HEK293T (cell line): ENCODE data around the gene SPATA6L.
"Not testable (repeated sequence)": the region's sequence is repeated elsewhere in the genome, so short reads cannot be mapped to it uniquely, and the experiment has no call there.

Experiments
- CTCF ChIA-PET: fragments of 350-600 bp; formaldehyde crosslinking; extraction: SDS; loops from one replicate; lab custom pipeline; 2021; ENCODE audit warnings: antibody characterized with exemption, inconsistent platforms; lab: Yijun Ruan, JAX
- POLR2A ChIA-PET: fragments of 350-600 bp; formaldehyde crosslinking; extraction: SDS; loops from one replicate; lab custom pipeline; 2020; ENCODE audit warnings: antibody characterized with exemption, inconsistent platforms; lab: Yijun Ruan, JAX
- DNase-seq: peaks from one replicate; pipeline ENCODE4 v3.0.0; 2012; ENCODE audit warnings: mixed read lengths; ENCODE audit errors: extremely low spot score
- ARNT ChIP-seq: fragments of 450-650 bp; IDR thresholded peaks from 2 replicates; pipeline ENCODE4 v1.6.1; 2017; ENCODE audit warnings: mild to moderate bottlenecking
- BHLHE40 ChIP-seq: fragments of 450-650 bp; IDR thresholded peaks from 2 replicates; pipeline ENCODE4 v1.6.1; 2016; ENCODE audit warnings: mild to moderate bottlenecking, moderate library complexity, borderline replicate concordance
- CTBP1 ChIP-seq: fragments of 450-650 bp; IDR thresholded peaks from 2 replicates; pipeline ENCODE4 v1.6.1; 2016; ENCODE audit warnings: borderline replicate concordance
- ELF4 ChIP-seq: fragments of 450-650 bp; IDR thresholded peaks from 2 replicates; pipeline ENCODE4 v1.6.1; 2017; ENCODE audit warnings: antibody characterized with exemption
- FOXA1 ChIP-seq: fragments of 450-650 bp; IDR thresholded peaks from 2 replicates; pipeline ENCODE4 v1.6.1; 2016; ENCODE audit warnings: mild to moderate bottlenecking
- FOXK2 ChIP-seq: fragments of 450-650 bp; IDR thresholded peaks from 2 replicates; pipeline ENCODE4 v1.6.1; 2016; ENCODE audit warnings: mild to moderate bottlenecking
- FOXM1 ChIP-seq: fragments of 450-650 bp; IDR thresholded peaks from 2 replicates; pipeline ENCODE4 v1.6.1; 2017; ENCODE audit warnings: mild to moderate bottlenecking, borderline replicate concordance
- HDGF ChIP-seq: fragments of 450-650 bp; IDR thresholded peaks from 2 replicates; pipeline ENCODE4 v1.6.1; 2017; ENCODE audit warnings: antibody characterized with exemption, borderline replicate concordance
- L3MBTL2 ChIP-seq: fragments of 450-650 bp; conservative IDR thresholded peaks from 2 replicates; pipeline ENCODE4 v1.6.1; 2016; ENCODE audit warnings: mild to moderate bottlenecking
- LEF1 ChIP-seq: fragments of 450-650 bp; IDR thresholded peaks from 2 replicates; pipeline ENCODE4 v1.6.1; 2017; ENCODE audit warnings: mild to moderate bottlenecking, borderline replicate concordance
- NFRKB ChIP-seq: fragments of 450-650 bp; IDR thresholded peaks from 2 replicates; pipeline ENCODE4 v1.6.1; 2016; ENCODE audit warnings: mild to moderate bottlenecking, moderate library complexity
- SP1 ChIP-seq: fragments of 450-650 bp; IDR thresholded peaks from 2 replicates; pipeline ENCODE4 v1.6.1; 2017
- SUZ12 ChIP-seq: fragments of 450-650 bp; IDR thresholded peaks from 2 replicates; pipeline ENCODE4 v1.6.1; 2016; ENCODE audit warnings: mild to moderate bottlenecking
- TARDBP ChIP-seq: fragments of 450-650 bp; IDR thresholded peaks from 2 replicates; pipeline ENCODE4 v1.6.1; 2016
- ZNF384 ChIP-seq: fragments of 450-650 bp; IDR thresholded peaks from 2 replicates; pipeline ENCODE4 v1.6.1; 2016
- TF ChIP-seq, protein P1 (sequence below): fragments of 450-650 bp; IDR thresholded peaks from 2 replicates; pipeline ENCODE4 v1.6.1; 2016

SPATA6L gene

DNA sequence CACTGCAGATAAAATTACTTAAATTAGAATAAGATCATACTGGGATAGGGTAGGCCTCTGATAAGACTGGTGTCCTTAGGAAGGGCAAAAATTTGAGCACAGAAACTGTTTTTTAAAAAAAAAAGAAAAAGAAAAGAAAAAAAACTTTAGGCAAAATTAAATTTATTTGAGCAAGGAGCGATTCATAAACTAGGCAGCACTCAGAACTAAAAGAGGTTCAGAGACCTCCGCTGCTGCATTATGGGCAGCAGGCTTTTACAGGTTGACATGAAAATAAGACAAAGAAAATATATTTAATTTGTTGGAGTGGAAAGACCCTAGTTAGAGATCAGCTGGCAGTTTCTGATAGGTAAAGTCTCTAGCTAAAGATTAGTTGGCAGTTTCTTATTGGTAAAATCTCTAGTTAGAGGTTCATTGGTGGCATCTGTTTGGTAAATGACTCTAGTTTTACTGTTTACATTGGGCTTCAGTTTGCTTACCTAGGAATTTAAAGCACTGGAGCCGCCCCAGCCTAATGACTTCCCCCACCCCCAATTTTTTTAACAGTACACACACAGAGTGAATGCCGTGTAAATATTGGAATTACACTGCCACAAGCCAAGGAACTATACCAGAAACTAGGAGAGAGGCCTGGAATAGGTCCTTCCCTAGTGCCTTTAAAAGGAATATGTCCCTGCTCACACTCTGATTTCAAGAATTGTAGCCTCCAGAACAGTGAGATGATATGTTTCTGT, 8.7 kb downstream of the SPATA6L start:
- TF ChIP-seq, protein P1, sequence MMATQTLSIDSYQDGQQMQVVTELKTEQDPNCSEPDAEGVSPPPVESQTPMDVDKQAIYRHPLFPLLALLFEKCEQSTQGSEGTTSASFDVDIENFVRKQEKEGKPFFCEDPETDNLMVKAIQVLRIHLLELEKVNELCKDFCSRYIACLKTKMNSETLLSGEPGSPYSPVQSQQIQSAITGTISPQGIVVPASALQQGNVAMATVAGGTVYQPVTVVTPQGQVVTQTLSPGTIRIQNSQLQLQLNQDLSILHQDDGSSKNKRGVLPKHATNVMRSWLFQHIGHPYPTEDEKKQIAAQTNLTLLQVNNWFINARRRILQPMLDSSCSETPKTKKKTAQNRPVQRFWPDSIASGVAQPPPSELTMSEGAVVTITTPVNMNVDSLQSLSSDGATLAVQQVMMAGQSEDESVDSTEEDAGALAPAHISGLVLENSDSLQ = no peak
- TF ChIP-seq SP1 = no peak
- no peak for TF ChIP-seq ZNF384
- TF ChIP-seq HDGF = no peak
- no peak for TF ChIP-seq SUZ12
- no peak for TF ChIP-seq ELF4
- TF ChIP-seq L3MBTL2 = no peak
- no peak for TF ChIP-seq LEF1
- CTCF ChIA-PET = no interaction called here
- DNase-seq = no peak
- POLR2A ChIA-PET = no interaction called here

DNA sequence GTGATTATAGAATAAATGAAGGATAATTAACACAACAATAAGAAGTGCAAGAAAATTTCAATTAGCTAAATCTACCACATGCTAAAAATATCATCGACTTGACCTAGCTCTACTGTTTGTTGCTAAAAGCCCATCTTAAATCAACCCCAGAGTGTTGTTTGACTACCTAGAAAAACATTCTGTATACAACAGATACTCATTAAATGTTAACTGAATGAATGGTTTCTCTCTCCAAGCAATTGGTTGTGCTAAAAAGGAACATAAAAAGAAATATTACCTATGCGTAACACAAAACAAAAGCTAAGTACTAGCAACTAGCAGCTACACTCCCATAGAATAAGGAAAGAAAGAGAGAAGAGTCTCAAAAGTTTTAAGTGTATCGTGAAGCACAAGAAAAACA, 9.7 kb downstream of the SPATA6L start:
- POLR2A ChIA-PET = no interaction called here
- no peak for DNase-seq
- TF ChIP-seq ZNF384 (no peak), CTBP1 (no peak), SP1 (no peak), NFRKB (no peak), FOXA1 (no peak), ELF4 (no peak), TARDBP (no peak), FOXK2 (no peak), L3MBTL2 (no peak), FOXM1 (no peak), BHLHE40 (no peak), LEF1 (no peak), ARNT (no peak), SUZ12 (no peak), HDGF (no peak)
- TF ChIP-seq, protein P1 = no peak
- CTCF ChIA-PET = no interaction called here

DNA sequence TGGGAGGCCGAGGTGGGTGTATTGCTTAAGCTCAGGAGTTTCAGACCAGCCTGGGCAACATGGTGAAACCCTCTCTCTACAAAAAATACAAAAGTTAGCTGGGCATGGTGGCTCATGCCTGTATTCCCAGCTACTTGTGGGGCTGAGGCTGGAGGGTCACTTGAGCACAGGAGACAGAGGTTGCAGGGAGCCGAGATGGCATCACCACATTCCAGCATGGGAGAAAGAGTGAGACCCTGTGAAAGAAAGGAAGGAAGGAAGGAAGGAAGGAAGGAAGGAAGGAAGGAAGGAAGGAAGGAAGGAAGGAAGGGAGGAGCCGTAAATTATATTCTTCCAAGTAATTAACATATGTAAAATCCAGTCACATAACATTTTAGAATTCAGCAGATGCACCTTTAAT, 10.1 kb downstream of the SPATA6L start:
- POLR2A ChIA-PET, CTCF ChIA-PET, DNase-seq: not testable (repeated sequence)

- ChIA-PET POLR2A (no interaction called here), CTCF (no interaction called here)
- TF ChIP-seq FOXM1 (no peak), LEF1 (no peak)
- DNase-seq = no peak
Measured at GRCh38 chr9:4654538-4654937, 11.7 kb downstream of the SPATA6L start.

DNA sequence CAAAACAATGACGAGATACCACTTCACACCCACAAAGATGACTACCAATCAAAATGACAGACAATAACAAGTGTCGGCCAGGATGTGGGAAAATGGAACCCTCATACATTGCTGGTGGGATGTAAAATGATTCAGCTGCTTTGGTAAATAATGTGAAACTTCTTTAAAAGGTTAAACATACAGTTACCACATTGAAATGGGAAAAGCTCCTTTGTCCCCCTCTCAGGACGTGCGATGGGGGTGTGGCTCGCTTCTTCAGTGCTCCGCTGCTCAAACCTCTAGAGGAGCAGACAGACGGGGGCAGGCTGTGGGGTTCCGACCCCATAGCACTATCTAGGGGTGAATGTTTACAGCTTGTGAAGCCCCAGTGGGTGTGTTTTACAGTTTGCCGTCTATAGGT, 12.2 kb downstream of the SPATA6L start:
- DNase-seq = no peak
- CTCF ChIA-PET = no interaction called here
- TF ChIP-seq FOXK2 = no peak
- TF ChIP-seq NFRKB = no peak
- TF ChIP-seq ELF4 = no peak
- POLR2A ChIA-PET = no interaction called here

DNA sequence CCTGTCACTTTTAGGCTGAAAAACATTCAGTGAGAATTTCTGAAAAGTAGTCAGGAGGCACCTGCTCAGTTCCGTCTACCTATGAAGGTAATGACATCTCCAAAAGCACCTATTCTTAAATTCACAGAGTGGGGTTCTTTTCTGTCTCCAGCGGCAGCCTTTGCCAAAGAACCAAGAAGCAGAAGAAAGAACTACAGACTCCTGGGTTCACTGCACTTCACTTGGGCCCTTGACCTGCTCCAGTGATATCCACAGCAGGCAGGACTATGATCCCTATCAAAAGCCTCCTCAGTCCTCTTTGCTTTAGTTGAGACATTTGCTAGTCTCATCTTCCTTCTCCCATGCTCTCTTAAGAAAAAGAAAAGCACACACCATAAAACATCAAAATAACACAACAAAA, 23.9 kb downstream of the SPATA6L start:
- DNase-seq = no peak
- TF ChIP-seq, protein P1 = no peak
- TF ChIP-seq ARNT (no peak), HDGF (no peak), FOXK2 (no peak), FOXA1 (no peak), TARDBP (no peak), SUZ12 (no peak), LEF1 (no peak), BHLHE40 (no peak), NFRKB (no peak), CTBP1 (no peak), SP1 (no peak), ZNF384 (no peak)
- CTCF ChIA-PET = no interaction called here
- POLR2A ChIA-PET = no interaction called here

DNA sequence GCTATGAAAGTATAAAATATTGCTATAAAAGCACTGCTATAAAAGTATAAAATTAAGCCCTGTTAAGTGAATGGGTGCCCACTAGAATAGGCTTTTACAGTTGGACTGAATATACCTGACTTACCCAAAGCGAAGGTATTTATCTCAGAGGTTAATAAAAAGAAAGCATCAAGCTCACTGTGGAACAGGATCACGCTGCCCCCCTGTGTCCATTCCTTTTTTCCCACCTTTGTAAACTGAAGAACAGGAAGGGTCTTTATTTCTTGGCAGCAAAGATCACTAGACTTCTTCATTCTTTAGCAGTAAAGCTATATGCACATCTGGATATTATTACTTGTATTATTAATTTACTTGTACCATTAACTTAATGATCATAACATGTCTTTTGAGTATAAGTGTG, 26.3 kb downstream of the SPATA6L start:
- ChIA-PET CTCF (interaction anchor here (0.6 to 0.9 kb wide), 2 partner anchors 8 to 154 kb away, joined by 3 read pairs; no protein-coding TSS in a partner anchor), POLR2A (no interaction called here)
- DNase-seq = peak; percentile 18
- TF ChIP-seq NFRKB = no peak
- TF ChIP-seq BHLHE40 = no peak
- no peak for TF ChIP-seq ELF4
- no peak for TF ChIP-seq L3MBTL2
- no peak for TF ChIP-seq HDGF
